Transverse colon (tissue), 4 donors: ENCODE results near the gene FAM171A2. TPM values are rescaled to one million over a fixed set of nuclear protein-coding genes. Genes with fewer than 3 reads are reported as not detected.

ENCODE experiments used
- DNase-seq: peaks from one replicate; pipeline ENCODE4 v3.0.0-alpha.2; 2019
- H3K27ac ChIP-seq, 4 donors: fragments of 200-600 bp; sonication (generic); 2 replicates each; pipeline ENCODE4 v1.5.1; 2016 to 2018; ENCODE audit warnings: inconsistent platforms in 4 of 4
- H3K27me3 ChIP-seq: fragments of 200-600 bp; sonication (generic); 2 replicates; pipeline ENCODE4 v1.5.1; 2017; ENCODE audit warnings: inconsistent platforms
- H3K36me3 ChIP-seq, 4 donors: fragments of 200-600 bp; sonication (generic); 2 replicates each; pipeline ENCODE4 v1.5.1; 2017 to 2019; ENCODE audit warnings: inconsistent platforms in 4 of 4
- H3K4me1 ChIP-seq, 4 donors: fragments of 200-600 bp; sonication (generic); 2 replicates each; pipeline ENCODE4 v1.5.1; 2017 to 2020; ENCODE audit warnings: inconsistent platforms in 4 of 4
- H3K4me3 ChIP-seq, 4 donors: fragments of 200-600 bp; sonication (generic); 1 replicate in 1 of 4; 2 replicates in 3 of 4; pipeline versions ENCODE4 v1.5.1 to v1.6.1; 2017 to 2019; ENCODE audit warnings: inconsistent platforms in 4 of 4
- H3K9me3 ChIP-seq, 2 donors: fragments of 200-600 bp; sonication (generic); 2 replicates each; pipeline ENCODE4 v1.5.1; 2017 to 2019; ENCODE audit warnings: inconsistent platforms in 2 of 2
- CTCF ChIP-seq, 5 experiments: fragments of 200-600 bp in 3 of 5; fragments of 450-650 bp in 2 of 5; sonication (generic) in 3 of 5; IDR thresholded peaks; 1 replicate in 2 of 5; 2 replicates in 3 of 5; pipeline ENCODE4 v1.5.1; 2016 to 2017; ENCODE audit warnings: antibody characterized with exemption in 5 of 5, inconsistent platforms in 3 of 5, mild to moderate bottlenecking in 2 of 5, moderate library complexity in 1 of 5
- EP300 ChIP-seq: sonication (generic); formaldehyde crosslinking; IDR thresholded peaks from one replicate; pipeline ENCODE4 v1.6.1; 2017; ENCODE audit warnings: antibody characterized with exemption, low read depth
- POLR2A ChIP-seq: fragments of 450-650 bp; IDR thresholded peaks from one replicate; pipeline ENCODE4 v1.6.1; 2016; ENCODE audit warnings: antibody characterized with exemption, mild to moderate bottlenecking, moderate library complexity
- POLR2AphosphoS5 ChIP-seq, 3 donors: sonication (generic); formaldehyde crosslinking; IDR thresholded peaks; one replicate each; pipeline ENCODE4 v1.6.1; 2016; ENCODE audit warnings: antibody characterized with exemption in 3 of 3
- WGBS, 2 donors: methylation state at CpG; one replicate each; pipeline ENCODE4 v1.1.5; 2018; ENCODE audit warnings: low coverage in 1 of 2; 5-methylcytosine and 5-hydroxymethylcytosine counted together
- in situ Hi-C, 4 donors: fragments of 200-750 bp; cut with MboI; loops; one replicate each; pipeline versions ENCODE4 v1.15.0 to v1.15.1; 2017; ENCODE audit warnings: low sequenced_read_pairs in 3 of 4, low pct_ligation_motif_present in 1 of 4, low pct_unique_long_range_greater_than_20kb in 1 of 4
- intact Hi-C: fragments of 100-400 bp; cut with DNase I; formaldehyde crosslinking; loops from one replicate; pipeline ENCODE4 v1.15.1; 2023; ENCODE audit warnings: low total_unique reads
- total RNA-seq, 4 donors: library from RNA; depleted of rRNA; stranded (reverse); fragments of >200 nt; gene quantifications; one replicate each; pipeline ENCODE4 v1.1.0, GENCODE V29; 2016

Gene FAM171A2
- total RNA-seq, 4 donors from 2014 or later, result 0.14 to 7.9 (median 0.95) TPM; not detected in 1

- in situ Hi-C loops, result no loop called here
- H3K27me3 ChIP-seq, result peaks cover 48% of the 10 kb centered on the region
- intact Hi-C loops, result loop anchor here (5.0 kb wide), 1 partner anchor 91 kb away; no protein-coding TSS in a partner anchor
These were observed 45.4 kb downstream of the FAM171A2 start for GRCh38 chr17:44318077-44318892.

GRCh38 chr17:44317545-44317944 lies 46.1 kb downstream of the FAM171A2 start:
- peaks cover 52% of the 10 kb centered on the region for H3K27me3 ChIP-seq
- H3K36me3 ChIP-seq, result peaks cover 0 to 20% (median 5%) of the 10 kb centered on the region in 4 donors
- DNase-seq, result no peak
- intact Hi-C loops (loop anchor here (5.0 kb wide), 1 partner anchor 90 kb away; no protein-coding TSS in a partner anchor), in situ Hi-C loops (no loop called here)
- no peaks in the 10 kb centered on the region for H3K9me3 ChIP-seq
- H3K4me1 ChIP-seq, result peaks cover 0 to 11% (median 6%) of the 10 kb centered on the region in 4 donors
- H3K4me3 ChIP-seq, result no peak overlapping the region
- no peak overlapping the region for H3K27ac ChIP-seq
- WGBS, 2 donors, result 79 to 87% methylated on average over 5 to 6 of the region's 6 CpGs
- TF ChIP-seq EP300 (no peak), POLR2A (no peak), CTCF (IDR thresholded peaks at IDR 0.05) (no peak), POLR2AphosphoS5 (IDR thresholded peaks at IDR 0.05) (no peak)

More at GRCh38 chr17:44318077-44318892, 45.4 kb downstream of the FAM171A2 start:
- Histone ChIP-seq H3K4me1 (peaks cover 4 to 18% (median 10%) of the 10 kb centered on the region in 4 donors), H3K36me3 (peaks cover 0 to 20% (median 5%) of the 10 kb centered on the region in 4 donors), H3K4me3 (no peak overlapping the region), H3K9me3 (no peaks in the 10 kb centered on the region), H3K27ac (no peak overlapping the region)
- WGBS, 2 donors, result 73% methylated on average over 15 of the region's 15 CpGs; no CpG with 5 or more reads in 1 of the 2 donors
- TF ChIP-seq POLR2A, result no peak
- TF ChIP-seq EP300, result no peak
- TF ChIP-seq POLR2AphosphoS5 (IDR thresholded peaks at IDR 0.05), result no peak
- TF ChIP-seq CTCF (IDR thresholded peaks at IDR 0.05), result no peak
- no peak for DNase-seq

- Histone ChIP-seq H3K27ac (no peak overlapping the region), H3K36me3 (peaks cover 0 to 13% (median 5%) of the 10 kb centered on the region in 4 donors), H3K27me3 (peaks cover 52% of the 10 kb centered on the region), H3K4me1 (peaks cover 0 to 10% (median 6%) of the 10 kb centered on the region in 4 donors), H3K9me3 (no peaks in the 10 kb centered on the region), H3K4me3 (no peak overlapping the region)
- in situ Hi-C loops (no loop called here), intact Hi-C loops (loop anchor here (5.0 kb wide), 1 partner anchor 89 kb away; no protein-coding TSS in a partner anchor)
- no peak for TF ChIP-seq EP300
- TF ChIP-seq POLR2A, result no peak
- TF ChIP-seq CTCF (IDR thresholded peaks at IDR 0.05), result no peak
- TF ChIP-seq POLR2AphosphoS5 (IDR thresholded peaks at IDR 0.05), result no peak
- no peak for DNase-seq
- WGBS, 2 donors, result 11 to 13% methylated on average over 9 to 38 of the region's 38 CpGs
These were observed 47.6 kb downstream of the FAM171A2 start for GRCh38 chr17:44315760-44316731.
